ENCODE measurements around the gene C1QL1. TPM values are rescaled to one million over a fixed set of nuclear protein-coding genes. Genes with fewer than 3 reads are reported as not detected.

Gene C1QL1
- total RNA-seq, 2 donors from 2014 or later: not detected

DNA sequence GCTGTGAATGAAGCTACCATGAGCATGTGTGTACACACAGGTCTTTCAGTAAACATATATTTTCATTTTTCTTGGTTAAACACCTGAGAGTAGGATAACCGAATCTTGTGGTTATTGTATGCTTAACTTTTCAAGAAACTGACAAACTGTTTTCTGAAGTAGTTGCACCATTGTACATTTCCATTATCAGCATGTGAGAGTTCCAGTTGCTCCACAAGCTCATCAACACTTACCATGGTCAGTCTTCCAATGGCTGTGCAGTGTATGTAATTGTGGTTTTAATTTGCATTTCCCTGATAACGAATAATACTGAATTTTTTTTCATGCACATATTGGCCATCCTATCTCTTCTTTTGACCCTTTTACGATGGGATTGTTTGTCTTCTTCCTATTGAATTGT is 31.3 kb upstream of the C1QL1 start:
- no peak for ATAC-seq
- Mint-ChIP-seq H3K36me3 (ENCODE audit: low read depth) (peaks cover 5% of the 10 kb centered on the region), H3K27ac (no peak overlapping the region), H3K27me3 (peaks cover 29% of the 10 kb centered on the region), H3K4me1 (peaks cover 10% of the 10 kb centered on the region), H3K4me3 (no peak overlapping the region)
- no peak for DNase-seq
- H3K9me3 ChIP-seq (ENCODE audit: control insufficient read depth, low read length, poor library complexity, severe bottlenecking): no peaks in the 10 kb centered on the region

DNA sequence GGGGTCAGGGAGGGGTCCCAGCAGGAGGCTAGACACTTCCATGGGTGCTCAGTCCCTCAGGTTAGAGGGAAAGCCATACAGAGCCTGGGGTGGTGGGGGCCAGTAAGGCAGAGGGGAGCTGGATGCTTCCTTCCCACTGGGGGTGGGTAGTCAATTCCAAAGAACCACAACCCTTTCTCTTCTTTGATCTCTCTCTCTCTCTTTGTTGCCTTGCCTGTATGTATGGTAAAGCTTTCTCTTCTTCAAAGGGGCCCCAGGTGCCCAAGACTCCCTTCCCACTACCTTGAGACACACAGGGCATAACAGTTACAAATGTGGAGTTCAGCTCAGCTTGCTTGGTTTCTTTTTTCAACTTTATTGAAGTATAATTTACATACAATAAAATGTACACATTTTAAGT is 30.5 kb upstream of the C1QL1 start:
- no peak overlapping the region for H3K27ac Mint-ChIP-seq
- no peak for ATAC-seq
- DNase-seq: no peak

DNA sequence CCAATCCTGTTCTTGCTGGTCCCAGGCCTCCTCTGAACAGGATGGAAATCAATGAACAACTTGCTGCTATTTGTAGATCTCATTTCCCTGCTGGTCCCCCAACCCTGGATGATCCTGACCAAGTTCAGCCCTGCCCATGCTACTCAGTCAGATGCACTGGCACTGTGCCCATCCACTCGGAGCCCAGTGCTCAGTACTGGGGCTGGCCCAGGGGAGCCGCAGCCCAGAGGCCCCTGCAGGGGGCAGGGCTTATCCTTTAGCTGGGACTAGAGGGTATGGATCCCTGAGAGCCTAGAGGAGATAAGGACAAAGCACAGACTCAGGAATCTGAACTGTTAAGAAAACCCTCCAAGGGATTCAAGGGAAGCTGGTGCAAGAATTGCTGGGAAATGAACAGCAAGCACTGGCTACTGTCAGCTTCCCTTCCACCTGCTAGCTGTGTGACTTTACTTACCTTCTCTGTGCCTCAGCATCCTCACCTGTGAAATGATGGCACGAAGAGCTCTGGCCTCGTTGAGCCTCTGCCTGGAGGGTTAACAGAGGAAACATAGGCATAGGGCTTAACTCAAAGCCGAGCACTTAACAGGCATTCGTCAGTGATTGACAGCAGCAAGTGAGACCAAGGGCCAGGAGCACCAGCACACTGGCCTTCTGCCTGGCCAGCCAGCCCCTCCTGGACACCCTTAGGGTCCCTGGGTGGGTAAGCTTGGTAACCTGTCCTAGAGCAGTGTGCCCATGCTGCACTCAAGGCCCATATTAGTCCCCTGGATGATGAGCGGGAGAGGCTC is 29.8 kb upstream of the C1QL1 start:
- DNase-seq (no peak), ATAC-seq (no peak)
- Mint-ChIP-seq H3K27ac (no peak overlapping the region), H3K36me3 (ENCODE audit: low read depth) (peaks cover 2% of the 10 kb centered on the region), H3K4me1 (peaks cover 12% of the 10 kb centered on the region), H3K27me3 (peaks cover 28% of the 10 kb centered on the region), H3K4me3 (no peak overlapping the region)
- no peaks in the 10 kb centered on the region for H3K9me3 ChIP-seq (ENCODE audit: control insufficient read depth, low read length, poor library complexity, severe bottlenecking)

More for the DNA sequence above, 30.5 kb upstream of the C1QL1 start:
- Mint-ChIP-seq H3K4me3 (no peak overlapping the region), H3K36me3 (ENCODE audit: low read depth) (peaks cover 5% of the 10 kb centered on the region), H3K27me3 (peaks cover 29% of the 10 kb centered on the region), H3K4me1 (peaks cover 13% of the 10 kb centered on the region)
- no peaks in the 10 kb centered on the region for H3K9me3 ChIP-seq (ENCODE audit: control insufficient read depth, low read length, poor library complexity, severe bottlenecking)

DNA sequence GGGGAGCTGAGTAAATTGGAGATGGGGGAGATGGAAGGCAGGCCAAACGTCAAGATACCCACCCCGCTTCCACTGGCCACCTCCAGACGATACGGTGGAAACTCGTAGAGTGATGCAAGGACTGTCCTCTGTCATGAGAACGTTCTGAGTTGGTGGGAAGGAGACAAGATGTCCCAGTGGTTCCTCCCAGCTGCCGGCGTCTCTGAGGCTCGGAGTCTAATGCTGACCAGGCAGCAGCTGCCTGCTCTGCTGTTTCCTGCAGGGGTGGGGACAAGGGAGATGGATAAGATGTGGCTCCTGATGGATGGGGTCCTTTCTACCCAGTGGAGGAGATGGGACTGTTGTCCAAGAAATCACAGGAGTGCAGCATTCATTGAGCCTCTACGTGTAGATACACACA is 28.2 kb upstream of the C1QL1 start:
- DNase-seq (no peak), ATAC-seq (no peak)
- peaks cover 40% of the 10 kb centered on the region for H3K27me3 Mint-ChIP-seq
- H3K9me3 ChIP-seq (ENCODE audit: control insufficient read depth, low read length, poor library complexity, severe bottlenecking): no peaks in the 10 kb centered on the region
- no peak overlapping the region for H3K27ac Mint-ChIP-seq
- H3K36me3 Mint-ChIP-seq (ENCODE audit: low read depth): peaks cover 2% of the 10 kb centered on the region
- H3K4me1 Mint-ChIP-seq: peaks cover 12% of the 10 kb centered on the region
- H3K4me3 Mint-ChIP-seq: no peak overlapping the region

DNA sequence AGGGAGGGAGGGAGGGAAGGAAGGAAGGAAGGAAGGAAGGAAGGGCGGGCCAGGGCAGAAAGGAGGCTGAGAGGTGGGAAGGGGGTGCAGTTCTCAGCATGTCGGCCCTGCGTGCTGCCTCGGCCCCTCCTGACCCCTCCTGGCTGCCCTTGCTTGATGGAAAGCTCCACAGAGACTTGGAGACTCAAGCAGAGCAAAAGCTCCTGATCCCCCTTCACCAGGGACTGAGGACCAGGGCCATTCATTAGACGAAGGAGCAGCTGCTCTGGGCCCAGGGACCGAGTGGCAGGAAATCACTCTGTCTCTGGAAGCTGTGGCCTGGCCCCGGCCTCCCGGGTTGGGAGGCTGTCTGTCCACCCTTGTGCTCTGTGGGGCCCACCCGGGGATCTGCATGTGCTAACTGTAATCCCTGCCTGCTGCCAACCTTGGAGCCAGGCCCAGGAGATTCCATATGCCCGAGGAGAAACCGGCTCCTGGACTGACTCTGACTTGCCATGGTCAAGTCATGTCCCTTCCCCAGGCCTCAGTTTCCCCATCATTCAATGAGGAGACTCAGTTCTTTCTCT is 27.4 kb upstream of the C1QL1 start:
- DNase-seq (no peak), ATAC-seq (no peak)
- no peaks in the 10 kb centered on the region for H3K9me3 ChIP-seq (ENCODE audit: control insufficient read depth, low read length, poor library complexity, severe bottlenecking)
- peaks cover 12% of the 10 kb centered on the region for H3K4me1 Mint-ChIP-seq
- no peak overlapping the region for H3K4me3 Mint-ChIP-seq
- no peak overlapping the region for H3K27ac Mint-ChIP-seq
- no peaks in the 10 kb centered on the region for H3K36me3 Mint-ChIP-seq (ENCODE audit: low read depth)
- H3K27me3 Mint-ChIP-seq: peaks cover 40% of the 10 kb centered on the region

DNA sequence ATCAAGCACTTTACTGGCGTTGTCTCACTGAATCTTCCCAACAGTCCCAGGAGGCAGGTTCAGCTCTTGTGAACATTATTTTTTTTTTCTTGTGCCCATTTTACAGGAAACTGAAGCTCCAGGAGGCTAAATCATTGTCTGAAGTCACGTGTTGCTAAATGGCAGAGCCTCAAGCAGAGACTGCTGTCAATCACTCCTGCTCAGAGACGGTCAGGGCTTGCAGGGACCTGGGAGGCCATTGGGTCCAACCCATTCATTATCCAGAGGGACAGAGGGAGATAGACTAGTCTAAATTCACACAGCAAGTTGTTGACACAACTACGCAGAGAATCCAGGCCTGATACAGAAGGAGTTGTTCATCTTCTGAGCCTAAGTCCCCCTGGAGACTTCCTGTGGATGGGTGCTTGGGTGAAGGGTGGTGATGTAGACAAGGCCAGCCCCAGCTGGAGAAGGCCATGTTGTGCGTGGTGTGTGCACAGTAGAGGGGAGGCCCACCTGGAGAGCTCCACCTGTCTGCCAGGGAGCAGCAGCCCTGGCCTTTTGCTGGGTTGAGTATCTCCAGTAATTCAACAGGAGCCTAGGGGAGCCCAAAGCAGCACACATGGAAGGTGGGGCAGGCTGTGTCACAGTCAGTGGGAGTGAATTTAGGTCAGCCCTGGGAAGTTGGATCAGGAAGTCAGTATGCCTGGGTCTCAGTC is 24.3 kb upstream of the C1QL1 start:
- no peaks in the 10 kb centered on the region for H3K9me3 ChIP-seq (ENCODE audit: control insufficient read depth, low read length, poor library complexity, severe bottlenecking)
- H3K27me3 Mint-ChIP-seq: peaks cover 65% of the 10 kb centered on the region
- peaks cover 14% of the 10 kb centered on the region for H3K4me1 Mint-ChIP-seq
- no peak overlapping the region for H3K27ac Mint-ChIP-seq
- peaks cover 2% of the 10 kb centered on the region for H3K36me3 Mint-ChIP-seq (ENCODE audit: low read depth)
- DNase-seq (no peak), ATAC-seq (no peak)
- H3K4me3 Mint-ChIP-seq: no peak overlapping the region

DNA sequence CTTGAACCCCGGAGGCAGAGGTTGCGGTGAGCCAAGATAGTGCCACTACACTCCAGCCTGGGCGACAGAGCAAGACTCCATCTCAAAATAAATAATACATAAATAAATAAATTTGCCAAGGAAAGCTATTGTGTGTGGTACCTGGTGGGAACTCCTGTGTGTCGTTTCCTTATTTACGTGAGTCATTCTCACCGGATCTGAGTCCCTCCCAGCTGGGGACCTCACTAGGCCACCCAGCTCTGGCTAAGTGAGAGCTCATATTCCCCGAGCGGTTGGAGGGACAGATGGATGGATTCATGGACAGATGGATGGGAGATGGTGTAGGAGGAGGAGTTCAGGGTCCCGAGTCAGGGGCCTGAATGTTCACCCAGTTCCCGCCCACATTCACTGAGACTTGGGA is 22.9 kb upstream of the C1QL1 start:
- peaks cover 60% of the 10 kb centered on the region for H3K27me3 Mint-ChIP-seq
- peaks cover 2% of the 10 kb centered on the region for H3K36me3 Mint-ChIP-seq (ENCODE audit: low read depth)
- no peak overlapping the region for H3K4me3 Mint-ChIP-seq
- no peak for DNase-seq
- no peaks in the 10 kb centered on the region for H3K9me3 ChIP-seq (ENCODE audit: control insufficient read depth, low read length, poor library complexity, severe bottlenecking)
- H3K4me1 Mint-ChIP-seq: peaks cover 16% of the 10 kb centered on the region
- ATAC-seq: no peak
- no peak overlapping the region for H3K27ac Mint-ChIP-seq

DNA sequence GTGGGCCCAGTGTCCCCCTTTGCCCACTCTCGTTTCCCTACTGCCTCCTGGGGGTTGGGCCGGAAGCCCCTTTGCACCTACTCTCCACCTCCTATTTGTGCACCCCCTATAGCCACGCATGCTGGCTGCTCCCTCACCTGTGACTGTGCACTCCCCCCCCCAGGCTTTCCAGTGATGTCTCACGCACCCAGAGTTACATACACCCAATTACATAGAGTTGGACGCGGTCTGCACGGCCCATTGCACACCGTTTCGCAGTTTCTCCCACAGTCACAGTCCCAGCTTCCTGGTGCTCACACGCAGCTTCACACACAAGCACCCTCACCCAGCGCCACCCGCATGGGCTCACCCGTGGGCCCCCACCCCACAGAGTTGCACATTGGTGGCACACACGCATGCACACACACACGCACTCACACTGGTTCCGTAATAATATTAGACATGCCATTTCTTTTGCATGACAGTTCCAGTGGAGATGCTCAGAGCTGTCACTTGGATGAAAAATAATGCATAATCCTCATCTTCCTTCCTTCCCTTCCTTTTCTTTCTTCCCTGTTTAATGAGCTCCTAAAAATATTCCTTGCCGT is 21.5 kb upstream of the C1QL1 start:
- Mint-ChIP-seq H3K36me3 (ENCODE audit: low read depth) (peaks cover 2% of the 10 kb centered on the region), H3K4me3 (no peak overlapping the region), H3K27ac (no peak overlapping the region), H3K4me1 (peaks cover 11% of the 10 kb centered on the region), H3K27me3 (peaks cover 58% of the 10 kb centered on the region)
- no peak for ATAC-seq
- no peaks in the 10 kb centered on the region for H3K9me3 ChIP-seq (ENCODE audit: control insufficient read depth, low read length, poor library complexity, severe bottlenecking)
- DNase-seq: no peak

DNA sequence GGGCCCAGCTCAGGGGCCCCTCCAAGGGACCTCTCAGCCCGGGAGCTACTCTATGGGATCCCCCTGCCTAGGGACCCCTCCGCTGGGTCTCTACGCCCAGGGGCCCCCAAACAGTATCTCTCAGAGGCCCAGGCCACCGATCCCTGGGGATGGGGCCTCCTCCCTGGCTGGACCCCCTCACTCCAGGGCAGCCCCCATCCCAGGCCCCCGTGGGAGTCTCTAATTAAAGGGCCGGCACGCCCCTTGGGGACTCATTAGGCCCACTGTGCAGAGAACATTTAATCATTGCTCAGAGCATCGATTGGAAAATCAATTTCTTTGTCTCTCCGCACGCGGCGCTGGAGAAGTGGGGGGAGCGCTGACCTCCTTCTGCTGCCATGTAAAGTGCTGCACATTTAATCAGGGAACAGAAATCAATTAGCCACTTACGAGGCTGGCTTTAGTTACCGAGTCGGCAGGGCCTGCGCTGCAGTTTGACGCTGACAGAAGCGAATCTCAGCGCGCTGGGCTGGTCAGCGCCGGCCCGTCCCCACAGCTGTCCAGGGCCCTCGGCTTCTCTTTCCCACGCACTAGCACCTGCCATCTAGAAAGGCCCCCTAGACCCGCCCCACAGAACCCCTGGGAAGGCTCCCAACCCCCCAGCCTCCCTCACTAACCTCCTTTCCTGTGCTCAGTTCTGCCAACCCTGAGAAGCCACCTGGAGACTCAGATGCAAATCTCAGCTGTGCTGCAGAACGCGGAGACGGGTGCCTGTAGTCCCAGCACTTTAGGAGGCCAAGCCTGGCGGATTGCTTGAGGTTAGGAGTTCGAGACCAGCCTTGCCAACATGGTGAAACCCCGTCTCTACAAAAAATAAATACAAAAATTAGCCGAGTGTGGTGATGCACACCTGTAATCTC is 20.2 kb upstream of the C1QL1 start:
- Mint-ChIP-seq H3K4me1 (peaks cover 5% of the 10 kb centered on the region), H3K36me3 (ENCODE audit: low read depth) (peaks cover 2% of the 10 kb centered on the region), H3K27me3 (peaks cover 47% of the 10 kb centered on the region), H3K4me3 (no peak overlapping the region), H3K27ac (no peak overlapping the region)
- no peaks in the 10 kb centered on the region for H3K9me3 ChIP-seq (ENCODE audit: control insufficient read depth, low read length, poor library complexity, severe bottlenecking)
- no peak for ATAC-seq
- DNase-seq: no peak

DNA sequence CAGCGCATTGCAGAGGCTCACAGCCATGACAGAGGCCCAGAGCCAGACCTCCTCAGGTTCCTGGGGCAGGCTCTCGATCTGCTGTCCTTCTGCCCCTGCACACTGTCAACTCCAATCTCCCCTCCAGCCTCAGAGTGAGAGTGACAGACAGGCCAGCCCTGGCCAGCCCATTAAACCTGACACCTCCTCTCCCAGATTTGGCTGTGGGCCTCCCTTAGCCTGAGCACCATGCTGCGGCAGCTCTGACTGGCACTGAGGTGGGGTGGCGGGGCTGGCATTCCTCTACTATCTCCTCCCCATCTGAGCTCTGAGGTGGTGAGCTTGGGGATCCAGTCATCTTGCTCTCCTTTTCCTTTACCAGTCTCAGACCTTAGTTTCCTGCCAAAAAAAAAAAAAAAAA is 15.5 kb upstream of the C1QL1 start:
- Mint-ChIP-seq H3K4me1 (peaks cover 2% of the 10 kb centered on the region), H3K27ac (no peak overlapping the region), H3K27me3 (peaks cover 48% of the 10 kb centered on the region), H3K4me3 (no peak overlapping the region), H3K36me3 (ENCODE audit: low read depth) (peaks cover 5% of the 10 kb centered on the region)
- DNase-seq (no peak), ATAC-seq (no peak)
- no peaks in the 10 kb centered on the region for H3K9me3 ChIP-seq (ENCODE audit: control insufficient read depth, low read length, poor library complexity, severe bottlenecking)

DNA sequence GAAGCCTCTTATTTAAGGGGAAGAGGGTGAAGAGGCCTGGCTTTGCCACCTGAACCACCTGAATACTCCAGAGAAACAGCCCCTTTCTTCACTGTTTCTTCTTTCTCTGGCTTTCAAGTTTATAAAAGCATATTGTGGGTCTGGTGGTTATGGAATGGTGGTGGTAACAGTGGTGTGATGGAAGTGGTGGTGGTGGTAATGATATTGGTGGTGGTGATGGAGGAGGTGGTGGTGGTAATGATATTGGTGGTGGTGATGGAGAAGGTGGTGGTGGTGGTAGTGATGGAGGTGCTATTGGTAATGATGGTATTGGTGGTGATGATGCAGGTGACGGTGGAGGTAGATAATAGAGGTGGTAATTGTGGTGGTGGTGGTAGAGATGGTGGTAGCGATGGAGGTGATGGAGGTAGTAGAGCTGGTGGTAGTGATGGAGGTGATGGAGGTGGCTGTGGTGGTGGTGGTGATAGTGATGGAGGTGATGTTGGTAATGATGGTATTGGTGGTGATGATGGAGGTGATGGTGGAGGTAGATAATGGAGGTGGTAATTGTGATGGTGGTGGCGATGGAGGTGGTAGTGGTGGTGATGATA is 14.1 kb upstream of the C1QL1 start:
- Mint-ChIP-seq H3K36me3 (ENCODE audit: low read depth) (peaks cover 5% of the 10 kb centered on the region), H3K4me3 (no peak overlapping the region), H3K4me1 (peaks cover 2% of the 10 kb centered on the region), H3K27me3 (peaks cover 44% of the 10 kb centered on the region), H3K27ac (no peak overlapping the region)
- H3K9me3 ChIP-seq (ENCODE audit: control insufficient read depth, low read length, poor library complexity, severe bottlenecking): no peaks in the 10 kb centered on the region
- no peak for ATAC-seq
- no peak for DNase-seq

DNA sequence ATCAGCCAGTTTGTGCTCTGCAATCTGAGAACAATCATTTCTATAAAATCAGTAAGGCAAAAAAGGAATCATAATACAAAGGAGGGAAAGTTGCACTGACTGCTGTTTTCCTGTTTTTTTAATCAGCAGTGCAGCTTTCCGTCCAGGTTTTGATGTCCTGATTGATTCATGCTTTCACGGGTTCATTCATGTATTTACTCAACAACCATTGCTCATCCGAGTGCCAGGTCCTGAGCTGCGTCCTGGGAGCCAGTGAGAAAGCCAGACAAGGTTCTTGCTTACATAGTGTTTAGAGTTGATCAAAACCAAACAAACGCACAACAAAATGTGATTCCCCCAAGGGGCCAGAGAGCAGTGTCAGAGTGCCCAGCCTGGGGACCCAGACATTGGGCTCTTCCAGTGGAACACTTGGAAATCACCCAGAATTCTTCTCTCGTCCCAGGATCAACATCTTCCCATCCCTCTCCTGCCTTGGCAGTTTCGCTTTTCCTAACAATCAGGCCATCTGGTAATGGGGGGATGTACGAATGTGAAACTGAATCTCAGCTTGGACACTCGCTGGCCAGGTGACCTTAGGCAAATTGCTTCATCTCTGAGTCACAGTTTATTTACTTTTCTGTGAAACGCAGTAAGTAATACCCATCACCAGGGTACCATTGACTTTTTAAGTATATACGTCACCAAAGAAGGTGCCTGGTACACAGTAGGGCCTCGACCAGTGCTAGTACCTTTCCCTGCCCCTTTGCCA is 13.3 kb upstream of the C1QL1 start:
- Mint-ChIP-seq H3K4me3 (no peak overlapping the region), H3K4me1 (no peaks in the 10 kb centered on the region), H3K27me3 (peaks cover 51% of the 10 kb centered on the region), H3K36me3 (ENCODE audit: low read depth) (peaks cover 5% of the 10 kb centered on the region), H3K27ac (no peak overlapping the region)
- DNase-seq (no peak), ATAC-seq (no peak)
- no peaks in the 10 kb centered on the region for H3K9me3 ChIP-seq (ENCODE audit: control insufficient read depth, low read length, poor library complexity, severe bottlenecking)
